Epithelial cell of proximal tubule (primary cell): ENCODE measurements around the gene TRAPPC4. TPM values are rescaled to one million over a fixed set of nuclear protein-coding genes. Genes with fewer than 3 reads are reported as not detected.
A peak's percentile ranks its signal among the peaks of the same experiment; 100 is the strongest.
"Not testable (repeated sequence)": the region's sequence is repeated elsewhere in the genome, so short reads cannot be mapped to it uniquely, and the experiment has no call there.

Experiments
- DNase-seq: peaks from one replicate; pipeline ENCODE4 v3.0.0-alpha.2; 2011; ENCODE audit warnings: low read depth
- H3K4me3 ChIP-seq: 2 replicates; pipeline ENCODE4 v1.5.1; 2011; ENCODE audit warnings: low read depth, mild to moderate bottlenecking, low read length
- CTCF ChIP-seq: conservative IDR thresholded peaks from 2 replicates; pipeline ENCODE4 v1.5.1; 2012; ENCODE audit warnings: low read depth, mild to moderate bottlenecking, low read length
- total RNA-seq: library from RNA; depleted of rRNA; stranded (reverse); fragments of >200 nt; gene quantifications from 2 replicates; pipeline ENCODE4 v1.2.3, GENCODE V29; 2015

Gene TRAPPC4
- total RNA-seq, 1 donor from 2014 or later = 155 TPM

GRCh38 chr11:118980191-118980881, 38.2 kb upstream of the TRAPPC4 start:
- no peak for TF ChIP-seq CTCF
- DNase-seq = no peak
- H3K4me3 ChIP-seq = no peak overlapping the region

DNA sequence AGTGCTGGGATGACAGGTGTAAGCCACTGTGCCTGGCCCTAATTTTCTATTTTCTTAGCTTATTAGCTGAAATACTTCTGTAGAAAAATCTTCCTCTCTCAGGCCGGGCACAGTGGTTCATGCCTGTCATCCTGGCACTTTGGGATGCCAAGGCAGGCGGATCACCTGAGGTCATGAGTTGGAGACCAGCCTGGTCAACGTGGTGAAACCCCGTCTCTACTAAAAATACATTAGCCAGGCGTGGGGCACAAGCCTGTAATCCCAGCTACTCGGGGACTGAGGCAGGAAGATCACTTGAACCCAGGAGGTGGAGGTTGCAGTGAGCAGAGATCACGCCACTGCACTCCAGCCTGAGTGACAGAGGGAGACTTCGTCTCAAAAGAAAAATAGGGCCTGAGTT, 34.2 kb upstream of the TRAPPC4 start:
- DNase-seq = not testable (repeated sequence)

GRCh38 chr11:118984825-118985224, 33.7 kb upstream of the TRAPPC4 start:
- DNase-seq = no peak
- TF ChIP-seq CTCF = no peak
- H3K4me3 ChIP-seq = no peak overlapping the region

More for the DNA sequence above, 34.2 kb upstream of the TRAPPC4 start:
- not testable (repeated sequence) for H3K4me3 ChIP-seq

DNA sequence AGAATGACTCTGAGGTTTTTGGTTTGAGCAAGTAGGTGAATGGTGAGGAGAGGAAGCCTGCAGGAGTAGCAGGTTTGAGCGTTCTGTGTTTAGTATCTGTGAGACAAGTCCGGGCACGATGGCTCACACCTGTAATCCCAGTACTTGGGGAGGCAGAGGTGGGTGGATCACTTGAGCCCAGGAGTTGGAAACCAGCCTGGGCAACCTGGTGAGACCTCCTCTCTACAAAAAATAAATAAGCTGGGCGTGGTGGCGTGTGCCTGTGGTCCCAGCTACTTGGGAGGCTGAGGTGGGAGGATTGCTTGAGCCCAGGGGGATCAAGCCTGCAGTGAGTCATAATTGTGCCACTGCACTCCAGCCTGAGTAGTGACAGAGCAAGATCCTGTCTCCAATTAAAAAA, 30.3 kb upstream of the TRAPPC4 start:
- no peak for TF ChIP-seq CTCF
- H3K4me3 ChIP-seq = no peak overlapping the region
- no peak for DNase-seq

- not testable (repeated sequence) for DNase-seq, H3K4me3 ChIP-seq
Observed at GRCh38 chr11:118991486-118992038, 27.0 kb upstream of the TRAPPC4 start.

DNA sequence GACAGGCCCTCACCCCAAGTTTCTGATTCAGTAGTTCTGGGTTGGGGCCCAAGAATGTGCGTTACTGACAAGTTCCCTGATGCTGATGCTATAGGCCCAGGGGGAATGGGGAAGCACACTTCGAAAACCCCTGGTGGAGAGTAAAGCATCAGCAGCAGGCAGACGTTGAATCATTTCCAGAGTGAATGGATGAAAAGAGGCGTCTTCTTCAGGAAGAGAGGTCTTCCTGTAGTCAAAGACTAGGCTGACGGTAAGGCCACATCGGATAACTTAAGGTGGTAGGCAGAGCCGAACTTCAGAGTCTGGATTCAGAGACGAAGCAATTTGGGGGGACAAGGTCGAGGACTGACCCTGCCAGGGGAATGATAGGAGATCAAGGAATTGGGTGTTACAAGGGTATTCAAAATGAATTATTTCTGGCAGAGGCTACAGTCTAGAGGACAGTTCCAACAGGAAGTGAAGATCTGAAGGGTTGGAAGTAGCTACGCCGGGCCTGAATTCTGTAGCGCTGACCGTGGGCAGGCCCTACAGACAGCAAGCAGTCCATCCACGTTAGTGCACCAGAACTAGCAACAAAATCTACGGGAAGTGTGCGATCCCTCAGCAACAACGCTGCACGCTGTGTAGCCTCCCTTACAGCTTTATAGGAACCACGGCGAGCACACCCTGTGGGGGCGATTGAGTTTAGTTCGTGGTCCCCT, 21.5 kb upstream of the TRAPPC4 start:
- no peak for TF ChIP-seq CTCF
- peak overlapping the region; percentile 91 for H3K4me3 ChIP-seq
- no peak for DNase-seq

DNA sequence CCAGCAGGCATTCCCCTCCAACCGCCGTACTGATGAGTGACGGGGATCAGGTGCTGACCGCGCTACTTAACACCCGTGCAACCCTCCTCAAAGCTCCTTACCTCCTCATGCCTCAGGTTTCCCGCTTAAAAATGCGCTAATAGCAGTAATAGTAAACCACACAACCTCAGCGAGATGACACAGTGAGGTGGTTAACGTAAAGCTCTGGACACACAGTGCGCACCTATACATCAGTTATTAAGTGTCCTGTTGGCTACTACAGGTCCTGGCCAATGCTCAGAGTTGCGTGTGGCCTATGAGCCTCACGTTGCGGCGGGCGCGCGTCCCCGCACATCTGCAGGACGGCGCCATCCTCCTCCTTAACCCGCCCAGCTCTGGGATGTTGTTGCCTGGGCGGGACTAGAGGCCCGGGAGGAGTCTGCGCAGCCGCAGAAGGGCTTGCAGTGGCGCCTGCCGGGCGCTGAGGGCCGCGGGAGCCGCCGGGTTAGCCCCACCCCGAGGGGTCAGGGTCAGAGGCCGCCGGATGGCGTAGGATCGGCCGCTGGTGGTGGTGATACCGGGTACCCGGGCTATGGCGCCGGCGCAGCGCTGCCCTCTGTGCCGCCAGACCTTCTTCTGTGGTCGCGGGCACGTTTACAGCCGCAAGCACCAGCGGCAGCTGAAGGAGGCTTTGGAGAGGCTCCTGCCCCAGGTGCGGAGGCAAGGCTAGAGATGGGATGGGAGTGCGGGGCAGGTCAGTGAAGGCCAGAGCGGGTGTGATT, 20.8 kb upstream of the TRAPPC4 start, which contains the start of gene CENATAC:
Gene CENATAC (plus strand): TSS at position 512 of the 761 bp plus-strand sequence. CDS start 60 bp downstream, at position 572.
- no peak for DNase-seq
- TF ChIP-seq CTCF = peak; percentile 5

More for the DNA sequence above, 20.8 kb upstream of the TRAPPC4 start, which contains the start of gene CENATAC:
- peak within 1 kb of the TSS; percentile 91 for H3K4me3 ChIP-seq
